GM12891 (cell line): ENCODE measurements around the gene CD1E.

Experiments
- POLR2A ChIP-seq: IDR thresholded peaks from 2 replicates; pipeline ENCODE4 v1.6.1; 2011; ENCODE audit warnings: low read depth, low read length, control low read depth
- POLR2AphosphoS5 ChIP-seq: IDR thresholded peaks from 2 replicates; pipeline ENCODE4 v1.6.1; 2011; ENCODE audit warnings: low read depth, low read length, control low read depth
- TAF1 ChIP-seq: IDR thresholded peaks from 2 replicates; pipeline ENCODE4 v1.6.1; 2011; ENCODE audit warnings: low read depth, low read length, control low read depth

- TF ChIP-seq POLR2AphosphoS5 (no peak), POLR2A (no peak), TAF1 (no peak)
Observed at GRCh38 chr1:158355773-158356285, 2.1 kb downstream of the CD1E start.
